ENCODE results near the gene INPP5A.

The INPP5A gene

DNA sequence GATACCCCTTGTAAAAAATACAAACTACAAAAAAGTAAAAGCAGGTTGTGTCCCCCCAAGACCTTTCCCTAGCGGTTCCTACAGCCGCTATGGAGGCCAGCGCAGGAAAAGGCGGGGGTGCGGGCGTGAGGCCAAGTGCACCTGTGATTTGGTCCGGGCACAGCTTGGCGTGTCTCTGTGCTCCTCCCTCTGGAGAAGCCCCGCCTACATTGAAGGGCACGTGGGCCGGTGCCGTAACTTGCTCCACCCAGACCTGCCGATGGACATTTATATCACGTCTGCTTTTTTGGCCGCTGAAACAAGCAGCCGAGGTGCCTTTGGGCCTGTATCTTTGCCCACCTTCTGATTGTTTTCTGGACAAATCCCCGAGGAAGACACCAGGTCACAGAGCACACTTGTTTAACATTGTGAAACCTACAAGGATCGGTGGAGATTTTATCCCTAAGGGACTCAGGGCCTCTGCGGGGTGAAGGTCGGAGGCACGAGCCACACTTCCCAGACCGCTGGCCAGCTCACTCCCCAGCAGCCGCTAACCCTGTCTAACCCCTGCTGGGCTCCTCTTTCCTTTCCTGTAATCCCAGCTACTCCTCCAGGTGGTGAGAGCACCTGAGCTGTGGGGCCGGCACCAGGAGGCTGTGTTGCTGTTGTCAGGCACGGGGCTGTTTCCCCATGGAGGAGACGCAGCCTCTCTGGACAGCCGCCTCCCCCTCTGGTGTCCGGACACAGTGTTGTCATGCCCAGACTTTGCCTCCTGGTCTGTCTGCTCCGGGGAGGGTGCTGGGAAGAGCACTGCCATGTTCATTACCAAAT lies 18.8 kb upstream of the INPP5A start:
- no peak for FAIRE-seq

DNA sequence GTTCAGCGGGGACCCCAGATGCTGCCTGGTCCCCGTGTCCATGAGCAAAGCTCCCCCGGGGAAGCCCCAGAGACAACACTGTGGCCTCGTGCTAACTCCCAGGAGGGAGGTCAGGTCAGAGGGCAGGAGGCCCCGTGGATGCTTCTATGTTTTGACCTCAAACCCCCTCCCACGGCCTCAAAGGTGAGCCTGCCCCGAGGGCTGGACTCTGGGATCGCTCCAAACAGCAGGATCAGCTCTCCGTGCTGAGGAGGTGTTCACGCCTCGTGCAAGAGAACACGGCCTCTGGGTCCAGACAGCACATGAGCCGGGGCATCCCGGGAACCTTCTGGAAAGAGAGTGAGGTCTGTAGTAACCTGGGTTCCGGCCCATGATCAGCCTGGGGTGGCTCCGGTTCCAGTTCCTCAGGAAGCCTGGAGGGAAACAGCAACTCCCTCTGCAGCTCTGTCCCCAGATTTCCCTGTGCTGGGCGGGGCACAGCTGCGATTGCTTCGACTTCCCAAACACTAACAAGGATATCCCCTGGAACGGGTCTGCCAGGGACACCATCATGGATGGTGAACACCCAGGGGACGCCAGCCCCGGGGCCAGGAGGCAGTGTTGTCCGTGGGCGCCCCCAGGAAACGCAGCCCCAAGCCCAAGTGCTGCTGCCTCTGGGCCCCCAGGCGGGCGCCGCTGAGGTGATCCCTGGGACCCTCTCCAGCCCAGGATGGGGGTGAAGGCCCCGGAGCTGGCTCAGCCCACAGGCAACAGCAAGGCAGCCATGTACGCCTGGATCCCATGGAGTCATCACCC lies 18.0 kb upstream of the INPP5A start:
- FAIRE-seq: no peak

DNA sequence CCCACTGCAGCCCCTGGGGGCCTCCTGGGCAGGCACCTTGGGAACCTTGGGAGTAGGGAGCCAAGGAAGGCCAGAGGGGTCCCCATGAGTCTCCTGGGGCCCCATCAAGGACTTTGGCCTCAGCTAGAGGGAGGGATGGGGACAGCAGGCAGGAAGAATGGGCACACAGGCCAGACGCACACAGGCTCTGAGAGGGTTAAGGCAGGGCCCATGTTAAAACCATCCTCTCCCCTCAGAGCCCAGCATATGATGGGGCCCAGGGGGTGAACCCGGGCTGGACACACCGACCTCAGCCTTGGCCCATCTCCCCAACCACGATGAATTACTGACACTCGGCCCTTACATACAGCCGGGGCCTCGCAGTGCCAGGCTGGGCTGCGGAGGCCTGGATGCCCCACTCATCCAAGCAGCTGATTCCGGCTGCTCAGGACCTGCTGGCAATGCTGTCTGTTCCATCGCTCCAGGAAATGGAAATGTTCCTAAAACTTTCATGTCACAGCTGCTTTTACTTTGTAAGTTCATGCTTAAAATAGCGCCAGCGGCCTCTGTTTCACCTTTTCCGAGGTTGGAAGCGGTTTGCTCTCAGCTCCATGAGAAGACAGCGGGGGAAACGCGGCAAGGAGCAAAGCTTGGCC lies 17.3 kb upstream of the INPP5A start:
- FAIRE-seq: no peak

DNA sequence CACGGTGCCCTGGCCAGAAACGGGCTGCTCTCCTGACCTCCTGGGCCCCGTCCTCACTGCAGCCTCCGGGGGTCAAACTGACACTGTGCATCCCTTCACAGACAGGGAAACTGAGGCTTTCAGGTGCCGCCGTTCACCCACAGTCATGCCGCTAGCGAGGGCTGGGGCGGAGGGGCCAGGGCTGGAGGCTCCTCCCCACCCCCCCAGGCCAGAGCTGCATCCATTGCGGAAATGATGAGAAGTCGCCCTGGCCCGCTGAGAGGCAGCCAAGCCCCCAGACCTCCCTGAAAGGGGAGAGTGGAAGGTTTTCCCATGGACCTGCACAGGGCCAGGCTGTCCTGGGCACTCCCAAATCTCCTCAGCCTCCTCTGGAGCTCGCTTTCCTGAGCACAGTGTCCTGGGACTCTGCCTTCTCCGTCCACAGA lies 16.5 kb upstream of the INPP5A start:
- FAIRE-seq: no peak

DNA sequence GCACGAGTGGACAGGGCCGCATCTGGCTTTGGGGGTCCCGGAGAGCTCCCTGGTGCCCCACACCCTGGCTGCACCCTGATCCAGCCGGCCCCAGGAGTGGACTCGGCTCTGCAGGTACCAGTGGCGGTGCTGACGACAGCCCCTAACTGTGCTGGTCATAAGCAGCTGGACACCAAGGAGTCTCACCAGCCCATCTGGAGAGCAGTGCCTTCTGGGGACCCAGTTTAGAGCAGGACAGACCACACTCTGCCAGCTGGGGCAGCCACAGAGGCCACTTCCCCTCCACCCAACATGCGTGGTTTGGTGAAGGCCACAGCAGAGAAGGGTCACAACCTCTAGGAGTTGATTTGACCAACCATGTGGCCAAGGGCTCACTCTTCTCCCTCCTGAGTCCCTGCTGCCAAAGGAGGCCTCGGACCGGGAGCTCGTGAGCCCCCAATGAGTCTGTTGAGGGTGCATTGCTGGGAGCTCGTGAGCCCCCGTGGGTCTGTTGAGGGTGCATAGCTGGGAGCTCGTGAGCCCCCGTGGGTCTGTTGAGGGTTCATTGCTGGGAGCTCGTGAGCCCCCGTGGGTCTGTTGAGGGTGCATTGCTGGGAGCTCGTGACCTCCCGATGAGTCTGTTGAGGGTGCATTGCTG lies 16.0 kb upstream of the INPP5A start:
- no peak for FAIRE-seq

DNA sequence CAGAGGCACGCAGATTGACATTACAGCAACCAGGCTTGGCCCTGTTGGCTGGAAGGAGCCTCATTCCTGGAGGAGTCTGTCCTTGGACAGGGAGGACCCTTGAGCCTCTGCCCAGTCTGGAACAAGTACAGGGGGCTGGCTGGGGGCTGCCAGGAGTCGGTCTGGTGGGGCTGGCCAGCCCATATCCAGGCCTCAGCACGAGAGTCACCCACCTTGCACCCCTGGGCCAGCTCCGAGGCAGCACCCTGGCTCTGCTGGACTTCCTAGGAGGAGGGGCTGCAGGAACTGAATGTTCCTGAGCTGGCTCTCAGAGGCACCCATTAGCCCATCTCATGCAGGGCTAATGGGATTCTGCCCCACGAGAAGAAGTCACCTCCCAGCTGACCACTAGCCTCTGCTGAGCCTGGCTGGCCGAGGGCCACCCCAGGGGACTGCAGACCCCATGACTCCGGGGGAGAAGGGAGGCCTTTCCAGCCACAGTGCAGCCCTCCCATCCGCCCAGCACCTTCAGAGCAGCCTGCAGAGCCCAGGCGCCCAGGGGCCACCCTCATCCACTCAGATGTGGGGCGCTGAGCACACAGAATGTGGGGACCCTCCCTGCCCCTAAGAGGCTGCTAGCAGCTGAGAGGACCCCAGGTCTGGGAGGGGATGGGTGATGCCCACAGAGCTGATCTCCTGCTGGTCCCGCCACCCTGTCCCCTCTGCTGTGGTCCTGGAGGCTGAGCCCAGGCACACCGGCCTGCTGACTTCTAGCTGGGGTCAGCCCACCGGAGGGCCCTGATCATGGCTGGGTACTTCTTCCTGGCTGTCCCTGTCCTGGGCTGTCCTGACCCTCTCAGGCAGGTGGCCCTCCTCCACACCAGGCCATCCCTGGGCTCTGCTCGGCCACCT lies 14.8 kb upstream of the INPP5A start:
- FAIRE-seq: no peak

DNA sequence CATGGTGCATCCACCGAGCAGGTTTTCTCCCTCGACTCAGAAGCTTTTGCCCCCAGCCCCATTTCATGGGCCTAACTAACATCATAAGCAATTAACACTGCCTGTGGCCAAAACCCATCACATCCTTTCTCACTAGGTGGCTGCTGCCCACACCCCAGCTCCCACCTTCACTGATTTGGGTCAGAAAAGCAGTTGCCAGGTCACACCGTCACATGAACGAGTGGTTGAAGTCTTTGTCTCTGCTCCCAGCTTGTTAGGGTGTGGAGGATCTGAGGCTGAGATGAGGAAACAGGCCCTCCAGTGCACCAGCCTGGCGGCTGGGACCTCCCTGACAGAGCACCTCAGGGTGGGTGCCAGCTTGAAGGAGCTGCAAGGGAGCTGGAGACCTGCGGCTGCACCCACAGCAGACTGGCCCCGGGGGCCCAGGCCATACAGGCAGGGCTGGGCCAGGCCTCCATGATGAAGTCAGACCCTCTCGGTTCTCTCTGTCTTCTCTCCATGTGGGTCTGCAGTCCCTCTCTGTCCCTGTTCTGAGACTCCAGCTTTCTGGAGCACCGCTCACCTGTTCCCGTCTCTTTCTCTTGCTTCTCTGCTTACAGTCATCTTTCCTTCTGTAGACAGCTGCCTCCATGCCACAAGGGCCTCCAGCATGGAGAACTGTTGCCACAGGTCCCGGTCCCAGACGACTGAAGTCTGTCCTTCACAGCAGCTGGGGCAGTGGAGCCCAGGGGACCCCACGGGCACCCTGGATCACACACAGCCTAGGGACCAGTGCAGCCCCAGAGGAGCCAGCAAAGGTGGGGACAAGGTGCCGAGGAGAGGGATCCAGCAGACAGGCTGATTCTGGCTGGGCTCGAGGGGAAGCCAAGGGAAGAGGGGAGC lies 13.8 kb upstream of the INPP5A start:
- FAIRE-seq: no peak

DNA sequence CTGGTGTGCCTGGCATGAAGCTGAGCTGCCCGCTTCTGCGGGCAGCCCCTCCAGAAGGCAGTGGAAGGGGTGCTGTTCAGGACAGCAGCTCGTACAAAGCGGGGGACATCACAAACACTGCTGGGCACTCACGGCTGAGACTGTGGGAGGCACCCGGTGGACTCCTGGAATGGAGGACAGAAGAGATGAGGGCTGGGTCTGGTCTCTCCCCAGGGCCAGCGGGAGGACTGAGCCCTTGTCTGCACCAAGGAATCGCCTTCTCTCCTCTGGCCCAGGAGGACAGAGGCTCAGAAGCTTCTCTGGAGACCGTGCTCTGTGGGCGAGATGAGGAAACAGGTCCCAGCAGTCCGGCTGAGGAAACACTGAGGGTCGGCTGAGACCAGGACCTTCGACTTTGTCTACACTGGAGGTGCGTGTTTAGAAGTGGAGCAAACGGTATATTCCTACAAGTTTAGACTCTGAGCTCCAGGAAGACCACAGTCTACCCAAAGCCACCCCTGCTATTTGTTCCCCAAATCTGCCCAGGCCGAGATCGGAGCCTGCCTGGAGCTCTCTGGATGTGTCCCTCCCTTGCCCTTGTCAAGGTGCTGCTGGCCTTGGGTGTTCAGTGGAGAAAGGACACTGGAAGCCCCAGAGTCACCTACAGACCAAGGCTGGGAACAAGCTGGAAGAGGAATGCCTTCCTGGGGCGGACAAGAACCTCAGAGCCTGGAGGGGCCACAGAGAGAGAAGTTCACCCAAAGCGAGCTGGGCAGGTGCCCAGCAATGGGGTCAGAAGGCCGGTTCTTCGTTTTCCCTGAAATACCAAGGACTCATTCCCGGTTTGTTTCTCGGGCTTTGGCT lies 12.9 kb upstream of the INPP5A start:
- no peak for FAIRE-seq

DNA sequence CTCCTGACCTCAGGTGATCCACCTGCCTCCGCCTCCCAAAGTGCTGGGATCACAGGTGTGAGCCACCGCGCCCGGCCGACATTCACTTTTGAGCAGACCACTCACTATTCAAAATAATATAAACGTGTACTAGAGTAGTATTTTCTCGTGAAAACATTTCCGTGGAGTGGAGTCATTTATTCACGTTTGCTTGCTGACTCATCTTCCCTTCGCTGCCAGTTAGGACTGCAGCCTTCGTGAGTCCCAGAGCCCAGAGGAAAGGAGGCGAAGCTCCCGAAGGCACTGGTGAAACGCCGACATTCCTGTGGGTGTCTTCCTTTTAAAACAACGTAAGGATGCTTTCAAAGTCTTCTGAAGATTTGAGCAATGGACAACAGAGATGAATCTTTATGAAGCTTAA lies 10.9 kb upstream of the INPP5A start:
- FAIRE-seq: no peak

DNA sequence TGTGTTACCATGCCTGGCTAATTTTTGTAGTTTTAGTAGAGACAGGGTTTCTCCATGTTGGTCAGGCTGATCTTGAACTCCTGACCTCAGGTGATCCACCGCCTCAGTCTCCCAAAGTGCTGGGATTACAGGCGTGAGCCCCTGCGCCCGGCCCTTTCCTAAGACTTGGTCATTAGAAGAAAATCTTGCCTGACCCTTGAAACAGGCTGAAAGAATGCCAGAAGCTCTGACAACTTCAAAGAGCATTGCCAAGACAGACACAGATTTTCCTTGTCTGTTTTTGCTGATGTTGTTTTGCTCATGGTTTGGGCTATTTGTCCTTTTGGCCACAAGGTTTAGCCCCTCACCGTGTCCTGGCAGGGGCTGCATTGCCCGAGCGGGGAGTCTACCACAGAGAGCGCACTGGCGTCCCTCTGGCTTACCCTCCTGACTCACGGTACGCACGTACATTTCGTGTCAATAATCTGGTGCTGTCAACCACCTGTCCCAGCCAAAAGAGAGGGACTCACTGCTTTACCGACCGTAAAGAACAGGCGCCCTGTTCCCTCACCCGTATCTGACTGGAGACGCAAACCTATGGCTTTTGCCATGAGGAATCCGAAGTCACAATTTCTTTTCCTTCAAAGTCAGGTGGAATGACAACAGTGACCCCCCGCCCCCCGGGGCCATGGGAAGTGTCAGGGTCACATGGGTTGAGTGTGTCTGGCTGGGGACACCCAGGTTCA lies 10.1 kb upstream of the INPP5A start:
- FAIRE-seq: no peak

DNA sequence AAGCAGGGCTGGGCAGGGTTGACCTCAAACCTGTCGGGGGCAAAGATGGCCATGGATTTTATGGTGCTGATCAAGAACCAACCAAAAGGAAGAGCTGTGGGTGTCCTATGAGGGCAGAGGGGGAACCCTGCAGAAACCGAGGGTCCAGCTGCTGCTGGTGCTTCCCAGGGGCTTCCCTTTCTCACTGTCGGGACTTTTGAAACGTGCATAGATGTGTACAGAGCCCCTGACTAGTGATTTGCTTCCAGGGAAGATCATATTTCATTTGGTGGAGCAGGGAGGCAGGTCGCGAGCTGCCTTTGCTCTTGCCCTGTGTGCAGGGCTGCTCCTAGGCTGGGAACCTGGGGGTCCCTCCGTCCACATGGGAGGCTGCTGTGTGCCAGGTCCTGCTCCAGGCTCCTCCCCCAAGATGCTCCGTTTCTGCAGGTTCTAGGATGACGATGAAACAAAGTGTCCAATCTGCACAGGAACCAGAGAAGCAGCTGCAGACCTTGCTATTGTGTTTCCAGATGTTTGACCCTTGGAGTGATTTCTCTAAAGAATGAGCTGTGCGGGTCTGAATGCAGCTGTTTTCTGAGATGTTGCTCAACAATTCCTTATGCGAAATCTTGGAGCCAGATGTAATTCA lies 9.4 kb upstream of the INPP5A start:
- FAIRE-seq: no peak

DNA sequence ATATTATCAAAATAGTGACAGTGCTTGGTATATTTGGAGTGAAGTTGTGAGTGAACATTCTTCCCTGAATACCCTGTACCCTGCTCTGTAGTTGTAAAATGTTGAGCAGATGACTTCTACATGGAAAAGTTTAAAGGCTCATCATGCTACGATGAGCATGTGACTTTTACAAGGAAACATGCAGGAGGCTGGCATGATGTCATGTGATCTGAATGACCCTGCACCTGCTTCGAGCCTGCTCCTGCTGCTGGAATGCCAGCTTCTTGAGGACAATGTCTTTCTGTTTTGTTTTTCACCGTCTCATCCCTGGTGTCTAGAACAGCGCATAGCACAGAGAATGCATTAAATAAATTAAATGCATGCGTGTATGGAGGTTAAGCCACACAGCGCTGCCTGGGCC lies 5.4 kb upstream of the INPP5A start:
- no peak for FAIRE-seq

DNA sequence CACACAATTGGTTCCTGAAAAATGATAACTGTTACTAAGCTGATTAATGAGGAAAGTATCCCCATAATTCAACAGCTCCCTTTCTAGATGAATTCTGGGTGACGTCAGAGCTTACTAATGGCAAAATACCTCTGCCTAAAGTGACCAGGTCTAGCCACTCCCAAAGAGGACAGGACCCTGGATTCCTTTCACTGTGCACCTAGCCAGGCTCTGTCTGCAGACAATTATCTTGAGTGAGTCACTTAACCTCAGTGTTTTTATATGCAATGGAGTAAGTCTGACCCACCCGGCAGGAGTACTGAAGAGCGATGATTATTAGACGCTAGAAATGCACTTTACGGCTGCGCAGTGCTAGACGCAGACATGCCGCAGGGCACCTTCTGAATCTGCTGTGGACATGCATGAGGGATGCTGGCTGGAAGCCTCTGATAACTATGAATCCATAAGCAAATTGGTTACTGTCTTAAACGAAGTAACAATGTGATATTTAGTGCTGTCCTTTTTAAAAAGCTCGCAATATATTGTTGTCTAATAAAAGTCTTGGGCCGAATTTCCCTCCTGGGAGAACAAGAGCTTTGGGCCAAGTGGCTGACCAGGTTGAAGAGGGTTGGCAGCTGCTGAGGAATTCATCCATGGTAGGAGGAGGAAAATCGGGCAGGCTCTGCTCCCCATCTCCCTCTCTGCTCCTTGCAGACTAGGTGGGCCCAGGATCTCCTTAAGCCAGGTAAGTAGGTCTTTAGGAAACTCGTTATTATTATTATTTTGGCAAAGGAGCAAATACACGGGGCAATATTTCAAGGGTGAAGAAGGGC lies 4.6 kb upstream of the INPP5A start:
- FAIRE-seq: no peak

DNA sequence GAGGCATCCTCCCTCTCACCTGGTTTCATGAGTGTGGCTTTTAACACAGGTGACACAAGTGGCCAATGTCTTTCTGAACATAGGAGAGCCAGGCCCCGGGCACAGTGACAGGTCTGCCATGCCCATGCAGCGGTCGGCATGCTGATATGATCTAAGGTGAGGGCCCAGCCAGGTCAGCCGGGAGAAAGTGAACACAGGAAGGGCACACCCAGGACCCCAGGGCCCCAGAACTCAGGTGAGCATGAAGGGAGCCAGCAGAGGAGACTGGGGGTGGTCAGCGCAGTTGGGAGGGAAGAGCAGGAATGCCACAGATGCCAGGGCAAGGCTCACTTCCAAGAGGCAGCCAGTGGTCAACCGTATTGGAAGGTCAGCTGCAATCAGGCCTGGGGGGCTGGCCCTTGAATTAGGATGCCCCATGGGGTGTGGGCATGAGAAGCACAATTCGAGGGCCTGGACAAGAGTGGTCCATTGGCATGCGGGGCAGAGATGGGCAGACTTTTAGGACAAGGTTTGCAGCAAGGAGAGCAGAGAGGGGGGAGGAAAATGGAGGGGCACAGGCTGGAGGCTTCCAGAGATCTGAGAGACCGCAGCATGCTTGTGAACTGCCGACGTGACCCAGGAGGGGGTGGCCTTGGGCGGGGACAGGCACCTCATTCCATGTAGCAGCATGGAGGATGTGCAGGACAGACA lies 3.9 kb upstream of the INPP5A start:
- no peak for FAIRE-seq

DNA sequence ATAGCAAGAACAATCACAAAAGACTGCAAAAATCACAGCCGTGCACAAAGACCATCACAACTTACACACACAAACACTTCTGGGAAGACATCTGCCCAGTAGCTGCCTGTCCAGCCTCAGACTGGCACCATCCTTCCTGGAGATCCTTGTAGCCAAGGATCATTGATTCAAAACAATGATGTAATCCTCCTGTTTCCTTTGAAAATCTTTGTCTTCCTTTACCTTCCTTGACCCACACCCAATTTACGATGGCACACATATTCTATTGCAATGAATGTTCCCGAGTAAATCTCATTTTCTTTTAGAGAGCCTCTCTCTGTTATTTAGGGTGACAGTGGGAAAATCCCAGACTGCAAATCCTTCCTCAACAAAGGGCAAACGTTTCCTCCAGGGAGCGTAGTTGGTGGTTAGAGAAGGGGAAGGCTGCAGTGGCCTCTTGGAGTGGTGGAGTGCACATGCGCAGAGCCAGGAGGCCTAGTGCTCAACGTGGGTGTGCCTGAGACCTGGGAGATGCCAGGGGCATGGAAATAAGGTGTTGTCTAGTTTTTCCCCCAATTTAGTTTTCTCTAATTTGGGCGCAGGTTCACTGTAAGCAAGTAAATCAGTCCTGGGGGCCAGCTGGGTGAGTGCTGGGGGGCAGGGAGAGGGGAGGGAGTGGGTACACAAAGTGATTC lies 3.1 kb upstream of the INPP5A start:
- FAIRE-seq: no peak

DNA sequence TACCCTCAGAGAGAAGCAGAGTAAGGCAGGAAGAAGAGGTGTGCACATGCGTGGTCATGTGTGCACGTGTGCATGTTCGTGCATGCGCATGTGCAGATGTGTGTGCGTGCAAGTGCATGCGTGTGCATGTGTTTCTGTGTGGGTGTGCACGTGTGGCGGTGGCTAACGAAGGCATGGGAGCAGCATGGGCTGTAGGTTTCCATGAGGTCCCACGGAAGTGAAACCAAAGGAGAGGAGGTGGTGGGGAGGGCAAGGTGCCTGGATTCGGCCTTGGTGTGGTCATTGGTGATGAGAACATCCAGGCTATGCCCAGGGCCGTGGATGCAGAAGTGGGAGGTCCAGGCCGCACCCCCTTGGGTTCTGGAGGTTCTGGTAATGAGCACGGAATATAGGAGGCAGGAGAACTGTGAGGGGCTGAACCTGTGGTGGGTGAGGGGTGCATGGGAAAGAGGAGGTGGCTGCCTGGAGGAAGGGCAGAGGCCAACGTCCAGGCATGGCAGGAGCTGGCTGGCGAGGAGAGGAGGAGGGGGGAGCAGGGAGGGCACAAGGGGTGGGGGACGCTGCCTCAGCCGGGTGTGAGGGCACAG lies 2.4 kb upstream of the INPP5A start:
- no peak for FAIRE-seq

Measured in islet of Langerhans (tissue), 1 donor.